DMS53 treated with DMSO at 0.1 percent for 48 hours (cell line): ENCODE measurements around the gene MSH3.
A peak's percentile ranks its signal among the peaks of the same experiment; 100 is the strongest.
"Not testable (repeated sequence)": the region's sequence is repeated elsewhere in the genome, so short reads cannot be mapped to it uniquely, and the experiment has no call there.

ENCODE experiments used
- DNase-seq: peaks from one replicate; lab custom pipeline; 2025; ENCODE audit not compliant: unreplicated experiment; lab: John Stamatoyannopoulos, UW

Gene MSH3

DNA sequence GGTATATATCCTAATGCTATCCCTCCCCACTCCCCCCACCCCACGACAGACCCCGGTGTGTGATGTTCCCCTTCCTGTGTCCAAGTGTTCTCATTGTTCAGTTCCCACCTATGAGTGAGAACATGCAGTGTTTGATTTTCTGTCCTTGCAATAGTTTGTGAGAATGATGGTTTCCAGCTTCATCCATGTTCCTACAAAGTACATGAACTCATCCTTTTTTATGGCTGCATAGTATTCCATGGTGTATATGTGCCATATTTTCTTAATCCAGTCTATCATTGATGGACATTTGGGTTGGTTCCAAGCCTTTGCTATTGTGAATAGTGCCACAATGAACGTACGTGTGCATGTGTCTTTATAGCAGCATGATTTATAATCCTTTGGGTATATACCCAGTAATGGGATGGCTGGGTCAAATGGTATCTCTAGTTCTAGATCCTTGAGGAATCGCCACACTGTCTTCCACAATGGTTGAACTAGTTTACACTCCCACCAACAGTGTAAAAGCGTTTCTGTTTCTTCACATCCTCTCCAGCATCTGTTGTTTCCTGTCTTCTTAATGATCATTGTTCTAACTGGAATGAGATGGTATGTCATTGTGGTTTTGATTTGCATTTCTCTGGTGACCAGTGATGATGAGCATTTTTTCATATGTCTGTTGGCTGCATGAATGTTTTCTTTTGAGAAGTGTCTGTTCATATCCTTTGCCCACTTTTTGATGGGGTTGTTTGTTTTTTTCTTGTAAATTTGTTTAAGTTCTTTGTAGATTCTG is 186.8 kb downstream of the MSH3 start:
- DNase-seq: not testable (repeated sequence)

DNA sequence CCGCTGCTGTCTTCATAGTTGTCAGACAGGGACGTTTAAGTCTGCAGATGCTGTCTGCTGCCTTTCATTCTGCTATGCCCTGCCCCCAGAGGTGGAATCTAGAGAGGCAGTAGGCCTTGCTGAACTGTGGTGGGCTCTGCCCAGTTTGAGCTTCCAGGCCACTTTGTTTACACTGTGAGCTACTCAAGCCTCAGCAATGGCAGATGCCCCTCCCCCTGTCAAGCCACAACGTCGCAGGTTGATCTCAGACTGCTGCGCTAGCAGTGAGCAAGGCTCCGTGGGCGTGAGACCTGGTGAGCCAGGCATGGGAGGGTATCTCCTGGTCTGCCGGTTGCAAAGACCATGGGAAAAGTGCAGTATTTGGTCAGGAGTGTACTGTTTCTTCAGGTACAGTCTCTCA is 192.0 kb downstream of the MSH3 start:
- not testable (repeated sequence) for DNase-seq

DNA sequence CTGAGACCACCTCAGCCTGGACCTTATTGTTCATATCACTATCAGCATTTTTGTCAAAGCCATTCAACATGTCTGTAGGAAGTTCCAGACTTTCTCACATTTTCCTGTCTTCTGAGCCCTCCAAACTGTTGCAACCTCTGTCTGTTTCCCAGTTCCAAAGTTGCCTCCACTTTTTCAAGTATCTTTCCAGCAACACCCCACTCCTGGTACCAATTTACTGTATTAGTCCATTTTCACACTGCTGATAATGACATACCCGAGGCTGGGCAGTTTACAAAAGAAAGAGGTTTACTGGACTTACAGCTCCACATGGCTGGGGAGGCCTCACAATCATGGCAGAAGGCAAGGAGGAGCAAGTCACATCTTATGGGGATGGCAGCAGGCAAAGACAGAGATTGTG is 195.7 kb downstream of the MSH3 start:
- DNase-seq: not testable (repeated sequence)

GRCh38 chr5:80852331-80853245 is 198.1 kb downstream of the MSH3 start:
- DNase-seq: no peak

DNA sequence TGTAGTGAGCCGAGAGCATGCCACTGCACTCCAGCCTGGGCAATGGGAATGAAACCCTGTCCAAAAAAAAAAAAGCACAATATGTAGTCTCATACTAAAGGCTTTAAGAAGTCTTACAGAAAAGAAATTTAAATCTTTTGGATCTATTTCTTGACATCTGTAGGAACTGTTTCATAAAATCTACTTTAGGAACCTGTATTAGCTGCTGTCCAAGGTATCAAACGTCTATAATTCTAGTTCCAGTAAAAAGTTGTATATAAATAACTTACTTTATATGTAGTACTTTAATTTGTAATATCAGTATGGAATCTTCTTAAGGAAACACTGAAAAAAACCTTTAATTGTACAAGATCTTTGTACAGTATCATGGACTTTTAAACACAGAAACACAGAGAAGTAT is 199.0 kb downstream of the MSH3 start:
- no peak for DNase-seq

DNA sequence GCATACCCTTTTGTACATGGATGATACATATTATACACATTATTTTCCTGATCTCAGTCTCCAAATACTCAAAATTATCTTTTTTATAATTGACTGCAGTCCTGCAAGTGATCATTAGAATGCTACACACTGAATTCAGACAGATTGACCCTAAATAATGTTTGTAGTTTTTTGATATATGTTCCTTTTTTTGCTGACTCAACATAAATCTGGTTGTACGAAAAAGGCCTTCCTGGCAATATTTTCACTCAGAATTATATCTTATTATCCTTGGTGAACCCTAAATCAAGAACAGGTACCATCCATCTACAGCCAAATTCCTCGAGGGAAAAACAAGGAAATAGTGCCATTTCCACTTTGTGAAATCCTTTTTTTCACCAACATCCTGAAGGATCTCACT is 200.1 kb downstream of the MSH3 start:
- DNase-seq: no peak

DNA sequence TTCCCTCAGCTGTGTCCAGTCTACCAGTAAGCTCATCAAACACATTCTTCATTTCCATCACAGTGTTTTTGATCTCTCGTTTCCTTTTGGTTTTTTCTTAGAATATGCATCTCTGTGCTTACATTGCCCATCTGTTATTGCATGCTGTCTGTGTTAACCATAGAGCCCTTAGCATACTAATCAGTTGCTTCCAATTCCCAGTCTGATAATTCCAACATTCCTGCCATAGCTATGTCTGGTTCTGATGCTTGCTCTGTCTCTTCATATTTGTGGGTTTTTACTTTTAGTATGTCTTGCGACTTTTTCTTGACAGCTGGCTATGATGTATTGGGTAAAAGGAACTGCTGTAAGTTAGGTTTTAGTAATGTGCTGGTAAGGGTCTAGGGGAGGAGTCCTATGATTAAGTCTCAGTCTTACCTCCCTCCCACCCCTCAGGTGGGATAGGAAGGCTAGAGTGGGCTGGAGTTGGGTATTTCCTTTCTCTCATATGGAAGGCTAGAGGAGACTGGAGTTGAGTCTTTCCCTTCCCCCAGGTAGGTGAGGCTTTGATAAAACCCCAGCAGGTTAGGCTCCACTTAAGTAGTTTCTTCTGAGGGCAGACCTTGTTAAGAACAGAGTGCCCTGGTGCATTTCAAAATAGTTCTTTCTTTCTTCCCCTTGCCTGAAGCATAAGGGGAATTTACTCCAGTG is 206.6 kb downstream of the MSH3 start:
- no peak for DNase-seq

DNA sequence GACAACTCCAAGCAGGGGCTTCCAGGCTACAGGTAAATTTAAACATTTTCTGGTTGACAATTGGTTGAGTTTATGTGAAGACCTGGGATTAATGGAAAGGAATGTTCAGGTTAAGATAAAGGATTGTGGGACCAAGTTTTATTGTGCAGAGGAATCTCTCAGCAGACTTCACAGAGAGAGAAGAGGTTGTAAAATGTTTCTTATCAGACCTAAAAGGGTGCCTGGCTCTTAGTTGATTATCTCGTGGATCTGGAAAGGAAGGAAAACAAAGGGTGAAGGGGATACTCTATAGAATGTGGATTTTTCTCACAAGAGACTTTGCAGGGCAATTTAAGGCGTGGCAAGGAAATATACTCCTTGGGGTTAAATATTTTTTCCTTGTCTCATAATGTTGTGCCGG is 209.3 kb downstream of the MSH3 start:
- DNase-seq: no peak

GRCh38 chr5:80864109-80864508 is 209.7 kb downstream of the MSH3 start:
- DNase-seq: no peak

DNA sequence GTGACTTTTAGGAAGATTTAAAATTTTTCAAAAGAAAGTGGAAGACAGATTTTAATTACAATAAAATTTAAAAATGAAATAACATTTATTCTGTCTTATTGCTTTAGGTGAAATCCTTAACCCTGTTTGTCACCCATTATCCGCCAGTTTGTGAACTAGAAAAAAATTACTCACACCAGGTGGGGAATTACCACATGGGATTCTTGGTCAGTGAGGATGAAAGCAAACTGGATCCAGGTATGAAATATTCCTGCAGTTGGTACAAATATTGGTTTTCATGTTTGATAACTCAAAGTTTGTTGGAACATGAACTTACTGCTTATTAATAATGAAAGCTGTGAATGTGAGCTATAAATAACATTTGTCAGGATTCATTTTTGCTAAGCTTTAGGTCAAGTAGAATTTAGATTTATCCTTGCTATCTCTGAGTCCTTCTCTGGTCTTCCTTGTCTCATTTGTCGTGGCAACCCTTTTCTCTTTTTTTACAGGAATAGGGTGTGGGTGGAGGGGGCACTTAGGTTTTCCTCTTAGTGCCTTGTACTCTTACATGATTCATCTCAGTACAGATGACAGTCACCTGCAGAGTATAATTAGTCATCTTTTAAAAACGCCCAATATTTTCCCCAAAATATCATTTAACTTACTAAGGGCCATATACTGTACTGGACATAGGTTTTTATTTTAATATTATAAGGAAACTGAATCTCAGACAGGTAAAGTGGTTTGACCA is 210.4 kb downstream of the MSH3 start:
- no peak for DNase-seq

DNA sequence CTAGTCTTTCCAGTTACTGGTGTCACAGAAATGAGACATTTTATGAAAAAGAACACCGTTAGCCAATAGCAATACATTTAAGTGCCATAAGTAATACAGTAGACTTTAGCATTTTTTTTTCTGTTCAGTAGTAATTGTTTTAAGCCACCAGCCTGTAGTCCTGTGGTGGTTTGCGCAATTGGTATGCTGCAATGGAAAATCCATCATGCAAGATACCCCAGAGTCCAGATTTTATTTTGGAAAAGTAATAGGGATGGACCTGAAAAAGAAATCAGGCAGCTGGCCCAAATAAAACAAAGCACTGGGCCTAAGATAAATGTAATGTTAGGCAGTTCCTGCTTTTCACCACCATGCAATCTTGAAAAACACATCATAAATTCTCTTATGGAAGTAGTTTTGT is 211.1 kb downstream of the MSH3 start:
- DNase-seq: no peak

- no peak for DNase-seq
Observed at GRCh38 chr5:80866371-80866770, 211.9 kb downstream of the MSH3 start.

DNA sequence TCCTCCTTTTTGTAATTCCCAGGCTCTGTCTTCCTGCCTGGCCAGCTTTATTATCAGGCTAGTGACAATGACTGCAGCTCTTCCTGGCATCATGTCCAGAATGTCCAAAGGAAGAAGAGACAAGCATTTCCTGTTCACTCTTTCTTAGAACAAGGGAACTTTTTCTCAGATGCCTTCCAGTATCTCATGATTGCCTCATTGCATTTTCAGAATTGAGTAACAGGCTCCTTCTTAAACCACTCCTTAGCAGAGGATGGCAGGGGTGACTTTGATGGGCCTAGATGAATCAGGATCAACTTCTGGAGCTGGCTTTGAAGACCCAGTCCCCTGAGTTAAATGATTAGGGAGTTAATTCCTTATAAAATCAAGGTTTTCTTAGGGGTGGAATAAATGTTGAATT is 212.8 kb downstream of the MSH3 start:
- no peak for DNase-seq

DNA sequence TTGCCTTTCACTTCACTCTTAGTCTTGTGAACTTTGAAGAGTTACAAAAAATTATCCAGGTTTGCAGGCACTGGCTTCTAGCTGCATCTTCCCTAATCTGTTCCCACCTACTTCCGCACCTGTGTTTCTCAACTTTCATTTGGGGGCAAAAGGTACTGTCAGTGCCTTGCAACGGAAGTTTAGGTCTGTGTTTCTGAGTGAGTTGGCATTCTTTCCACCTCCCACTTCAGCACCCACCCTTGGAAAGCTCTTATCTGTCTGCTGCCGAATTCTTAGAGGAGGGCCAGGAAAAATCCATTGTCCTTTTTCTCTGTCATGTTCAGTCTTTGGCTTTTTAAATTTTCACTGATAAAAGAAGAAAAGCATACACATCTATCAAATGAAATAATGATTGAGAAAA is 216.0 kb downstream of the MSH3 start:
- no peak for DNase-seq

- DNase-seq: peak; percentile 60
Observed at GRCh38 chr5:80871541-80871961, 217.1 kb downstream of the MSH3 start.

GRCh38 chr5:80874162-80874561 is 219.7 kb downstream of the MSH3 start:
- no peak for DNase-seq

GRCh38 chr5:80877592-80877991 is 223.1 kb downstream of the MSH3 start:
- no peak for DNase-seq

- no peak for DNase-seq
Observed at GRCh38 chr5:80881726-80882125, 227.3 kb downstream of the MSH3 start.

- not testable (repeated sequence) for DNase-seq
Observed at GRCh38 chr5:80883390-80883789, 228.9 kb downstream of the MSH3 start.

GRCh38 chr5:80884086-80884813 is 229.8 kb downstream of the MSH3 start:
- no peak for DNase-seq
